ENCODE results near the gene SYTL1.
"Not testable (repeated sequence)": the region's sequence is repeated elsewhere in the genome, so short reads cannot be mapped to it uniquely, and the experiment has no call there.

The SYTL1 gene

DNA sequence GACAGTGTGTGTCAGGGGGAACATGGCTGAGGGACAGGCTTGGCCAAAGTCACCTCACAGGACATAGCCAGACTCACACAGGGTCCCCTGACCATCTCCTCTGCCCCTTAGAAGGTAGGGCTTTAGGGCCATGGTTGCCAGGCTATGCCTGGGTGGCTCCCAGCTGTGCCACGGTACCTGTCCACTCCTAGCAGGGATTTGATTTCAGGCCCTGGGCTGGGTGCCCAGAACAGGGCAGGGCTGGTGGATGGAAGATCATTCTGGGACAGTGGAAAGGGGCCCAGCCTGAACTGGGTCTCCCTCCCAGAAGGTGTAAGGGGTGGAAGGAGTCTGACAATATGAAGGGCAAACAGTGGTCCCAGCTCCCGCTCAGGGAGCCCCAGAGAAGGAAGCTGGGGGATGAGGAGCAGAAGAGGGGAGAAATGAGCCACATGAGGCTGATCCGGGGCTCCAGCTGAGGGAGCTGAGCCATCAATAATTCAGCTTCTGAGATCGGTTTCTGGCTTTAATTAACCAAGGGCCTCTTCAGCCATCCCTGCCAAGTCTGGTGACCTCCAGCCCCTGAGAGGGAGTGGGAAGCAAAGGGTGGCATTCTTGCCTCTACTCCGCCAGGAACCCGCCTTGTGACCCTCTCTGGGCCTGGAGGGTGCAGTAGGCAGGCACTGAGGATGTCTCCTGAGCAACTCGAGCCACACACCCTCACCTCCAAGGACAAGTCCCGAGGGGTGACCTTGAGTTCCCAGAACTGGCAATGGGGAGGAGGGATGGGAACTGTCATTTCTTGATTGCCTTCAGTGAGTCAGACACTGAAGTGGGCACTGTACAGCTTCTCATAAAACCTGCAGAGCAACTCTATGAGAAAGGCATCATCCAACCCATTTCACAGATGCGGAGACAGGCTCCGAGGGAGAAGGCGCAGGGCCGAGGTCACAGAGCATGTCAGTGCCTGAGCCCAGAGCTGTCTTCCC is 39.2 kb downstream of the SYTL1 start:
- H3K4me3 ChIP-seq (ENCODE audit: low read depth, low read length), result no peak overlapping the region
- TF ChIP-seq, protein P1, sequence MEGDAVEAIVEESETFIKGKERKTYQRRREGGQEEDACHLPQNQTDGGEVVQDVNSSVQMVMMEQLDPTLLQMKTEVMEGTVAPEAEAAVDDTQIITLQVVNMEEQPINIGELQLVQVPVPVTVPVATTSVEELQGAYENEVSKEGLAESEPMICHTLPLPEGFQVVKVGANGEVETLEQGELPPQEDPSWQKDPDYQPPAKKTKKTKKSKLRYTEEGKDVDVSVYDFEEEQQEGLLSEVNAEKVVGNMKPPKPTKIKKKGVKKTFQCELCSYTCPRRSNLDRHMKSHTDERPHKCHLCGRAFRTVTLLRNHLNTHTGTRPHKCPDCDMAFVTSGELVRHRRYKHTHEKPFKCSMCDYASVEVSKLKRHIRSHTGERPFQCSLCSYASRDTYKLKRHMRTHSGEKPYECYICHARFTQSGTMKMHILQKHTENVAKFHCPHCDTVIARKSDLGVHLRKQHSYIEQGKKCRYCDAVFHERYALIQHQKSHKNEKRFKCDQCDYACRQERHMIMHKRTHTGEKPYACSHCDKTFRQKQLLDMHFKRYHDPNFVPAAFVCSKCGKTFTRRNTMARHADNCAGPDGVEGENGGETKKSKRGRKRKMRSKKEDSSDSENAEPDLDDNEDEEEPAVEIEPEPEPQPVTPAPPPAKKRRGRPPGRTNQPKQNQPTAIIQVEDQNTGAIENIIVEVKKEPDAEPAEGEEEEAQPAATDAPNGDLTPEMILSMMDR (IDR thresholded peaks at IDR 0.05; ENCODE audit: borderline replicate concordance, insufficient read depth, low read depth, low read length), result no peak

GRCh38 chr1:27381969-27382762 is 40.3 kb downstream of the SYTL1 start:
- H3K4me3 ChIP-seq (ENCODE audit: low read depth, low read length), result no peak overlapping the region
- TF ChIP-seq, protein P1 (IDR thresholded peaks at IDR 0.05; ENCODE audit: borderline replicate concordance, insufficient read depth, low read depth, low read length), result no peak

DNA sequence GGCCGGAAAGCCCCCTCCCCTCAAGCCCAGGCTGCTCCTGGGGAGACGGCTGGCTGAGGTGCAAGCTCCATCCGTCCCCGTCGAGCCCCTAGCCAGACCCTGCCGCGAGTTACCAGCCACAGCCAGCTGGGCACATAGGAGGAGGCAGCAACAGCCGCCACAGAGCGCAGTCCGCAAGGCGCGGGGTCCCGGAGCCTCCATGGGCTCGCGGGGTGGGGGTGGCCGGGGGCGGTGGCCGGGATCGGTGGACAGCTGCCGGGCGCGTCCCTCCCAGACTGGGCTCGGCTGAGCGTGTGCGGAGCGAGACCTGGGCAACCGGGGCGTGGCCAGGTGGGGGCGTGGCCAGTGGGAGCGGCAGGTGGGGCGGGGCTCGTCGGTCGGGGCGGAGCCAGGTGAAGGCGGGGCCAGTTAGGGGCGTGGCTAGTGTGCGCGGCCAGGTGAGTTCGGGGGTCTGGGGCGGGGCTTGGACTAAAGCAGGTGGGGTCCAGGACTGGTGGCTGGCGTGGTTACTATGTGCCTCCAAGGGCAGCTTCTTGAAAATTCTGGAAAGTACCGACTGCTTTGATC is 41.3 kb downstream of the SYTL1 start, which contains the start of gene CD164L2:
Gene CD164L2, minus strand, starts transcription at position 295 of the 567 bp plus-strand sequence. Its CDS starts 94 bp downstream, at position 201.
- TF ChIP-seq, protein P1 (IDR thresholded peaks at IDR 0.05; ENCODE audit: borderline replicate concordance, insufficient read depth, low read depth, low read length), result no peak
- H3K4me3 ChIP-seq (ENCODE audit: low read depth, low read length), result no peak within 1 kb of the TSS

DNA sequence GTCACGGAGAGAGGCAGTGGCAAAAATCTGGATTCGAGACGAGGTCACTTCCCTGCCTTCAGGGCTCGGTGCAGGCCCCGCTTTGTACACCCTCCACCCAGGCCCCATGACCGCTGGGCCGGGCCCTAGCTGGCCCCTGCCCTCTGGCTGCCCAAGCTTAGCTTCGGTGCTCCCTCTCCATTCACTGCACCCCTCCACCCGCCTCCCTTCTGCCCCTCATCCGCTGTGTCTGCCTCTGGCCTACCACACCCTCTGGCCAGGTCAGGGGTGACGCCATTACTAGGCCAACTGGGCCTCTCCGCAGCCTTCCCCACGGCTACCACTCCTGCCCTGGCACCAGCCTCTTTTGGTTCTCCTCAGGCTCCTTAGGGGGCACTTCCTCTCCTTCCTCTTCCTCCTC is 41.8 kb downstream of the SYTL1 start:
- no peak overlapping the region for H3K4me3 ChIP-seq (ENCODE audit: low read depth, low read length)
- TF ChIP-seq, protein P1 (IDR thresholded peaks at IDR 0.05; ENCODE audit: borderline replicate concordance, insufficient read depth, low read depth, low read length), result no peak

GRCh38 chr1:27384797-27385196 is 43.0 kb downstream of the SYTL1 start:
- not testable (repeated sequence) for H3K4me3 ChIP-seq (ENCODE audit: low read depth, low read length)

DNA sequence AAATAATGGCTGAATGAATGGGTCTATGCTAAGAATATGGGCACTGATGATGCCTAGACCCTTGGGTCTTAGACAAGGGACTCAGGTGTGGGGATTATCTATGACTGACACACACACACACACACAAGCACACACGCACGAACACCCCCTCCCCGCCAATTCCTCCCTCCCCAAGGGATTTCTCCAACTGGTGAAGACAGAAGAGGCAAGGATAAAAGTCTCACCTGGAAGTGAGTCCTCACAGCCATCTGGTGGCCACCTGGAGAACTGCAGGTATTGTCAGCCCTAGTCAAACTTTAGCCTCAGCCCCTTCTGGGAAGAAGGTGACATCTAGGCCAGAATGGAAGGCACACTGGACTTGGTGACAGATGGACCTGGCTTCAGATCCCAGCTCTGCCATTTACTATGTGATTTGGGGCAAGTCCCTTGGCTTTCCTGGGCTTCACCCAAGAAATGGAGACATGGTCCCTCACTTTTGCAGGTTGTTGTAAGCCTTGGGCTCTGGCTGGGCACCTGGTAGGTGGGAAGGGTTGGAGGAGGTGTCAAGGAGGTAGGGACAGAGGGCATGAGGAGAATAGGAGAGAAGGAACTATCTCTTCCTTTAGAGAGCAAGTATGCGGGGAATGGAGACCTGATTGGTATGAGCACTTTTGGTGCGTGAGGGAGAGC is 46.6 kb downstream of the SYTL1 start:
- H3K4me3 ChIP-seq (ENCODE audit: low read depth, low read length), result no peak overlapping the region
- TF ChIP-seq, protein P1 (IDR thresholded peaks at IDR 0.05; ENCODE audit: borderline replicate concordance, insufficient read depth, low read depth, low read length), result peak; percentile 88
